Stomach (tissue), 4 donors: ENCODE measurements around the gene CPLANE2.

Source experiments
- POLR2A ChIP-seq, 4 donors: fragments of 450-650 bp; IDR thresholded peaks; one replicate each; pipeline ENCODE4 v1.6.1; 2016; ENCODE audit warnings: antibody characterized with exemption in 4 of 4, control low read depth in 2 of 4, mild to moderate bottlenecking in 1 of 4, moderate library complexity in 1 of 4
- TF ChIP-seq, protein P1 (sequence below), 7 experiments: fragments of 450-650 bp in 4 of 7; fragments of 200-600 bp in 3 of 7; sonication (generic) in 3 of 7; IDR thresholded peaks; one replicate each; pipeline ENCODE4 v1.5.1; 2016 to 2019; ENCODE audit warnings: antibody characterized with exemption in 7 of 7, control low read depth in 2 of 7, mild to moderate bottlenecking in 1 of 7

- TF ChIP-seq, protein P1, sequence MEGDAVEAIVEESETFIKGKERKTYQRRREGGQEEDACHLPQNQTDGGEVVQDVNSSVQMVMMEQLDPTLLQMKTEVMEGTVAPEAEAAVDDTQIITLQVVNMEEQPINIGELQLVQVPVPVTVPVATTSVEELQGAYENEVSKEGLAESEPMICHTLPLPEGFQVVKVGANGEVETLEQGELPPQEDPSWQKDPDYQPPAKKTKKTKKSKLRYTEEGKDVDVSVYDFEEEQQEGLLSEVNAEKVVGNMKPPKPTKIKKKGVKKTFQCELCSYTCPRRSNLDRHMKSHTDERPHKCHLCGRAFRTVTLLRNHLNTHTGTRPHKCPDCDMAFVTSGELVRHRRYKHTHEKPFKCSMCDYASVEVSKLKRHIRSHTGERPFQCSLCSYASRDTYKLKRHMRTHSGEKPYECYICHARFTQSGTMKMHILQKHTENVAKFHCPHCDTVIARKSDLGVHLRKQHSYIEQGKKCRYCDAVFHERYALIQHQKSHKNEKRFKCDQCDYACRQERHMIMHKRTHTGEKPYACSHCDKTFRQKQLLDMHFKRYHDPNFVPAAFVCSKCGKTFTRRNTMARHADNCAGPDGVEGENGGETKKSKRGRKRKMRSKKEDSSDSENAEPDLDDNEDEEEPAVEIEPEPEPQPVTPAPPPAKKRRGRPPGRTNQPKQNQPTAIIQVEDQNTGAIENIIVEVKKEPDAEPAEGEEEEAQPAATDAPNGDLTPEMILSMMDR (IDR thresholded peaks at IDR 0.05), result no peak
- no peak for TF ChIP-seq POLR2A (IDR thresholded peaks at IDR 0.05)
These were observed 18.3 kb downstream of the CPLANE2 start for GRCh38 chr1:16218674-16219071.
